Caki2 (cell line): Measurements from ENCODE around the gene ADPRM. TPM values are rescaled to one million over a fixed set of nuclear protein-coding genes. Genes with fewer than 3 reads are reported as not detected.
A peak's percentile ranks its signal among the peaks of the same experiment; 100 is the strongest.

ENCODE experiments used
- DNase-seq: peaks from one replicate; pipeline ENCODE4 v3.0.0-alpha.2; 2015; ENCODE audit warnings: low read depth
- in situ Hi-C: cut with HindIII; loops from 2 replicates; pipeline ENCODE4 v1.10.0; 2016; ENCODE audit warnings: low sequenced_read_pairs, low pct_unique_long_range_greater_than_20kb, mixed read lengths
- total RNA-seq: library from RNA; depleted of rRNA; stranded (reverse); fragments of >200 nt; shearing (Covaris generic); gene quantifications from 2 replicates; pipeline ENCODE4 v1.2.3, GENCODE V29; 2014; ENCODE audit warnings: low replicate concordance

The ADPRM gene
- total RNA-seq, 1 experiment from 2014 or later, result 1.9 TPM

GRCh38 chr17:10735251-10735650 is 37.9 kb downstream of the ADPRM start:
- DNase-seq, result no peak
- in situ Hi-C loops, result no loop called here

- in situ Hi-C loops, result no loop called here
These were observed 38.4 kb downstream of the ADPRM start for GRCh38 chr17:10735821-10736220.

DNA sequence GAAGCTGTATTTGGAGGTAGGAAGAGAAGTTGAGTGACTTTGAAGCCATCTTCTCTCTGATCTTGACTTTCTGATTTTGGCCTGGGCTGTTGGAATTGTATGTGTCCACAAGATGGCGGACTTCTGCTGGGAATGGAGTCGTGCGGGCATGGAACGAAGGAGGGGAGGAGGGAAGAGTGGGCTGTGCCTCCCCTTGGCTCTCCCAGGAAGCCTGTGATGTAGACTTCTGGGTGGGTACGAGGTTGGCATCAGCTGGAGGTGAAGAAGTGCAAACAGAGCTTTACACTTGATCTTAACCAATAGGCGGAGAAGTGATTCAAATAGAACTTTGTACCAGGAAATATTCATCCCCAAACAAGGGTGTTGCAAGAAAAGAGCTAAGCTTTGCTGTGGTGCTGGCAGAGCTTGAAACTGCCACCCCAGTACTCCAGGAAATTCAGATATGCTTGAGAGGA is 39.8 kb downstream of the ADPRM start:
- in situ Hi-C loops, result no loop called here

More at GRCh38 chr17:10735821-10736220, 38.4 kb downstream of the ADPRM start:
- no peak for DNase-seq

DNA sequence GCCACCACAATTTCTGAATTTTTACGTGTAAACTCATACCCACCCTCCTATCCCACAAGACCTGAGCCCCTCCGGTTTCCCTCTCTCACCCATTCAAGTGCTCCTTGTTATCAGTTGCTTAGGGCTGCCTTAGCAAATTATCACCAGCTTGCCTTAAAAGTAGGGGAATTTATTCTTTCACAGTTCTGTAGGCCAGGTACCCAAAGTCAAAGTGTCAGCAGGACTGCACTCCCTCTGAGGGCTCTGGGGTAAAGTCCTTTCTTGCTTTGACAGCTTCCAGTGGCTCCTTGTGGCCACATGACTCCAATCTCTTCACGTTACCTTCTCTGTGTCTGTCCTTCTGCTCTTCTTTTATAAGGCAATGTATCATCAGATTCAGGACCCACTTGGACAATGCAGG is 40.3 kb downstream of the ADPRM start:
- no peak for DNase-seq
- in situ Hi-C loops, result no loop called here

More for the DNA sequence above, 39.8 kb downstream of the ADPRM start:
- peak; percentile 74 for DNase-seq

DNA sequence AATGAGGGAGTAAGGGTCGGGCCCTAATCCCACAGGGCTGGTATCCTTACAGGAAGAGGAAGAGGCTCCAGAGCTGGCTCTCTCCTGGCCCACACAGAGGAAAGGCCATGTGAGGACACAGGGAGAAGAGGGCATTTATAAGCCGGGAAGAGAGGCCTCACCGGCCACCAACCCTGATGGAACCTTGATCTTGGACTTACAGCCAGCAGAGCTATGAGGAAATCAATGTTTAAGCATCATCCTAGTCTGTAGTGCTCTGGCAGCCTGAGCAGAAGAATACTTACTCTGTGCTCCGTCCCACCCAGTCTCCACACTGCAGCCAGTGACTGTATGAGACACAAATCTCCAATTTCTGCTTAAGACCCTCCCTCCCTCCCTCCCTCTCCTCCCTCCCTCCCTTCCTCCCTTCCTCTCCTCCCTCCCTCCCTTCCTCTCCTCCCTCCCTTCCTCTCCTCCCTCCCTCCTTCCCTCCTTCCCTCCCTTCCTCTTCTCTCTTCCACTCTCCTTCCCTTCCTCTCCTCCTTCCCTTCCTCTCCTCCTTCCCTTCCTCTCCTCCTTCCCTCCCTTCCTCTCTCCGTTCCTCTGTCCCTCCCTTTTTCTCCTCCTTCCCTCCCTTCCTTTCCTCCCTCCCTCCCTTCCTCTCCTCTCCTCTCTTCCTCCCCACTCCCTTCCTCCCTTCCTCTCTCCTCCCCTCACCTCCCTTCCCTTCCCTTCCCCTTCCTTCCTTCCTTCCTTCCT is 41.3 kb downstream of the ADPRM start:
- in situ Hi-C loops, result no loop called here
- DNase-seq, result no peak

DNA sequence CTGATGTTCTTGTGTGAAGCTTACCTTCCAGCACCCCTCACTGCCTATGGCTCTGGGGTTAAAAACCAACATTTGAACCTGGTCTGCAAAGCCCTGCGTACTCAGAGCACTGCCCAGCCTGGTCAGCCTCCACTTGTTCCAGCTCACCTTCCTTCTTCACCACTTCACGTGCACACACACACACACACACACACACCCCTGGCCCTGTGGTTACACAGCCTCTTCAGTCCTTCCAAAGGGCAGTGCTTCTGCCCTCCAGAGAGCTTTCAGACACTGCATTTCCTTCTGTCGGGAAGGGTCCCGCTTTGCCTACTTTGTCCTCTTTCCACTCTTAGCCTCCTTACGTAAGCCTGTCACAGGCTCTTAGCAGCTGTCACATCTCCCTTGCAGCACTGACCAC is 42.0 kb downstream of the ADPRM start:
- DNase-seq, result no peak
- in situ Hi-C loops, result no loop called here

DNA sequence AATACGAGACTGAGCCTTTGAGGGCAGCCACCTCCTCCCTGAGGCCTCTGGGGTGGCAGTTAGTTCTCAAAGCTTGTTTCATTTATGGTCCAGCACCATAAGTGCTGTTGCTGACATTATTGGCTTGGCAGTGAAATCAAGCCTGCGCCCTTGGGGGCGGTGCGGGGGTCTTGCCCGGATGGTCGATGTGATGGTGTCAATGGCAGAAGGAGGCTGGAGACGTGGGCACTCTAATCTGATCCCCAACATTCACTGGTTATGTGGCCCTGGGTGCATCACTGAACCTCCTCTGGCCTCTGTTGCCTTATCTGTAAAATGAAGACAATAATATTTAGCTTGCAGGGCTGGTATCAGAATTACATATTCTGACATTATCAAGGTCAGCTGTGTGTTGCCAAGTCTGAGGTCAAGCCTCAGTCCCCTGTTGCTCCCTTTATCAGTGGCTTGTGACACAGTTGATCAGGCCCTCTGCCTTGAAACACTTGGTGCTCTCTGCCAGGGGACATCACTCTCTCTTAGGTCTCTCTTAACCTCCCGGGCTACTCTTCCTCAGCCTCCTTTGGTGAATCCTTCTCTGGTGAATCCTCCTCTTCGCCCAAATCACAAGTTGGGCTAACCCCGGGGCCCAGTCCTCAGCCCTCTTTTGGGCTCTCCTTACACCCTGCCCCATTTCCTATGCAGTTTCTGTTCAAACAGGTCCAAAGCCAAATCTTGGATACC is 44.2 kb downstream of the ADPRM start:
- no peak for DNase-seq
- in situ Hi-C loops, result no loop called here

GRCh38 chr17:10742431-10742830 is 45.0 kb downstream of the ADPRM start:
- in situ Hi-C loops, result no loop called here

GRCh38 chr17:10743316-10744009 is 46.1 kb downstream of the ADPRM start:
- DNase-seq, result no peak
- in situ Hi-C loops, result no loop called here

More at GRCh38 chr17:10742431-10742830, 45.0 kb downstream of the ADPRM start:
- no peak for DNase-seq

DNA sequence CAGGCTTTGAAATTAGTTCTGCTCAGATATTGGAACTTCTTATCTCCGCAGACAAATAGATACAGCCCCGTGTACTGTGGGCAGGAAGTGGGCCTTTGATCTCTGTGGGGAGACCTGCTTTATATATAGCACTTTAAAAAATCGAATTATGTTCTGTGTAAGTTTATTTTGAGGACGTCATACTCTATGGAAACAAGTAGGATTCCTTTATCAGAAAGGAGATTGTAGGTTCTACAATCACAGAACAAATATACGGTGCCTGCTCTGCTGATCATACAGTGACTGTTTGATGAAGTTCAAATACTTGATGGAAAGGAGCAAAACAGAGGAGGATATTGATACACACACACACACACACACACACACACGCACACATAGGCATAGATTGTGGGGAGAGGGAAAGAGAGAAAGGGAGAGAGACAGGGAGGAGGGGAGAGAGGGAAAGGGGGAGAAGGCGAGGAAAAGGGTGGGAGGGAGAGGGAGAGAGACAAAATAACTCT is 47.2 kb downstream of the ADPRM start:
- no peak for DNase-seq
- in situ Hi-C loops, result no loop called here

GRCh38 chr17:10745231-10745630 is 47.8 kb downstream of the ADPRM start:
- in situ Hi-C loops, result no loop called here
- DNase-seq, result no peak

GRCh38 chr17:10748531-10749181 is 51.3 kb downstream of the ADPRM start:
- in situ Hi-C loops, result no loop called here
- DNase-seq, result no peak

GRCh38 chr17:10750210-10750609 is 52.8 kb downstream of the ADPRM start:
- in situ Hi-C loops, result no loop called here
- no peak for DNase-seq

- in situ Hi-C loops, result no loop called here
- no peak for DNase-seq
These were observed 54.2 kb downstream of the ADPRM start for GRCh38 chr17:10751563-10751962.

GRCh38 chr17:10752696-10753095 is 55.3 kb downstream of the ADPRM start:
- DNase-seq, result no peak
- in situ Hi-C loops, result no loop called here

GRCh38 chr17:10754109-10754508 is 56.7 kb downstream of the ADPRM start:
- no peak for DNase-seq

GRCh38 chr17:10754861-10755591 is 57.6 kb downstream of the ADPRM start:
- in situ Hi-C loops, result no loop called here
- no peak for DNase-seq

More at GRCh38 chr17:10754109-10754508, 56.7 kb downstream of the ADPRM start:
- in situ Hi-C loops, result no loop called here
